Neuronal stem cell (in vitro differentiated cells): Measurements from ENCODE around the gene ZSWIM8.

Experiments used
- DNase-seq: peaks from one replicate; pipeline ENCODE4 v3.0.0-alpha.2; 2013; ENCODE audit warnings: low spot score
- H2AFZ ChIP-seq: one replicate; pipeline ENCODE4 v1.6.1; 2013; ENCODE audit warnings: mild to moderate bottlenecking, low read length, inconsistent platforms
- H2AK5ac ChIP-seq: 2 replicates; pipeline ENCODE4 v1.6.1; 2013; ENCODE audit warnings: low read depth, mild to moderate bottlenecking, inconsistent platforms, low read length, moderate library complexity, mixed read lengths
- H2BK120ac ChIP-seq: 2 replicates; pipeline ENCODE4 v1.6.1; 2013; ENCODE audit warnings: low read depth, mild to moderate bottlenecking, inconsistent platforms, low read length, moderate library complexity, mixed read lengths
- H2BK12ac ChIP-seq: one replicate; pipeline ENCODE4 v1.6.1; 2013; ENCODE audit warnings: low read length, inconsistent platforms
- H2BK15ac ChIP-seq: 2 replicates; pipeline ENCODE4 v1.6.1; 2013; ENCODE audit warnings: mild to moderate bottlenecking, low read length, inconsistent platforms, mixed read lengths
- H2BK5ac ChIP-seq: one replicate; pipeline ENCODE4 v1.6.1; 2013; ENCODE audit warnings: inconsistent platforms, mild to moderate bottlenecking, low read length, moderate library complexity
- H3K14ac ChIP-seq: one replicate; pipeline ENCODE4 v1.6.1; 2013; ENCODE audit warnings: low read length, inconsistent platforms
- H3K18ac ChIP-seq: 2 replicates; pipeline ENCODE4 v1.6.1; 2013; ENCODE audit warnings: low read length, inconsistent platforms
- H3K23ac ChIP-seq: 2 replicates; pipeline ENCODE4 v1.6.1; 2013; ENCODE audit warnings: low read depth, mild to moderate bottlenecking, mixed read lengths, low read length, inconsistent platforms; ENCODE audit not compliant: poor library complexity
- H3K27ac ChIP-seq: replicated peaks from 3 replicates; pipeline ENCODE4 v1.5.1; 2013; ENCODE audit warnings: low read length, inconsistent platforms
- H3K27me3 ChIP-seq, 3 experiments: 2 replicates each; pipeline ENCODE4 v1.6.1; 2013; ENCODE audit warnings: low read length in 3 of 3, mild to moderate bottlenecking in 2 of 3, inconsistent platforms in 1 of 3, low read depth in 1 of 3, mixed read lengths in 1 of 3, moderate library complexity in 1 of 3; ENCODE audit not compliant: control insufficient read depth in 3 of 3, insufficient read depth in 3 of 3
- H3K36me3 ChIP-seq, 2 donors: replicated peaks in 1 of 2; 2 replicates each; pipeline ENCODE4 v1.6.1; 2013; ENCODE audit warnings: low read length in 2 of 2; ENCODE audit not compliant: control insufficient read depth in 2 of 2, insufficient read depth in 2 of 2
- H3K4ac ChIP-seq: 2 replicates; pipeline ENCODE4 v1.6.1; 2013; ENCODE audit warnings: inconsistent platforms, mild to moderate bottlenecking, low read length, moderate library complexity
- H3K4me1 ChIP-seq, 2 donors: 1 replicate in 1 of 2; 2 replicates in 1 of 2; pipeline ENCODE4 v1.6.1; 2013; ENCODE audit warnings: low read length in 2 of 2, low read depth in 1 of 2; ENCODE audit not compliant: control insufficient read depth in 2 of 2, insufficient read depth in 1 of 2
- H3K4me2 ChIP-seq: one replicate; pipeline ENCODE4 v1.6.1; 2013; ENCODE audit warnings: mild to moderate bottlenecking, low read length, inconsistent platforms; ENCODE audit not compliant: insufficient read depth, poor library complexity, severe bottlenecking
- H3K4me3 ChIP-seq, 2 donors: 2 replicates each; pipeline ENCODE4 v1.5.1; 2013; ENCODE audit warnings: low read length in 2 of 2, mild to moderate bottlenecking in 2 of 2, inconsistent platforms in 1 of 2, moderate library complexity in 1 of 2
- H3K79me1 ChIP-seq: one replicate; pipeline ENCODE4 v1.6.1; 2013; ENCODE audit warnings: low read depth, mild to moderate bottlenecking, inconsistent platforms, low read length, moderate library complexity
- H3K9ac ChIP-seq: one replicate; pipeline ENCODE4 v1.6.1; 2013; ENCODE audit warnings: mild to moderate bottlenecking, low read depth, low read length, inconsistent platforms; ENCODE audit not compliant: poor library complexity
- H3K9me3 ChIP-seq, 2 donors: replicated peaks in 1 of 2; 2 replicates each; pipeline versions ENCODE3 to v1.6.1; 2013; ENCODE audit warnings: low read length in 2 of 2, mild to moderate bottlenecking in 2 of 2, inconsistent platforms in 1 of 2, low read depth in 1 of 2, mixed read lengths in 1 of 2, moderate library complexity in 1 of 2; ENCODE audit not compliant: control insufficient read depth in 2 of 2, insufficient read depth in 1 of 2
- H4K8ac ChIP-seq: one replicate; pipeline ENCODE4 v1.6.1; 2013; ENCODE audit warnings: low read depth, mild to moderate bottlenecking, inconsistent platforms, low read length, moderate library complexity
- H4K91ac ChIP-seq: one replicate; pipeline ENCODE4 v1.6.1; 2013; ENCODE audit warnings: low read length, low read depth, mild to moderate bottlenecking, inconsistent platforms; ENCODE audit not compliant: poor library complexity
- WGBS, 2 donors: extraction: QIAGEN DNeasy Blood & Tissue Kit; methylation state at CpG; one replicate each; pipeline ENCODE4 v1.1.7; 2013; ENCODE audit warnings: missing lambda C conversion rate in 2 of 2, mixed read lengths in 1 of 2; ENCODE audit not compliant: insufficient read length in 2 of 2, insufficient replicate concordance in 1 of 2; ENCODE audit errors: extremely low coverage in 2 of 2; 5-methylcytosine and 5-hydroxymethylcytosine counted together

ZSWIM8 gene

GRCh38 chr10:73743905-73744663, 41.3 kb upstream of the ZSWIM8 start, which contains the start of gene SEC24C:
Gene SEC24C (plus strand): TSS chr10:73744372. CDS start chr10:73746833, 2,461 bp downstream.
- H3K14ac ChIP-seq: peak within 1 kb of the TSS; percentile 72
- H2AK5ac ChIP-seq: no peak within 1 kb of the TSS
- no CpG with 5 or more reads among the region's 36 CpGs for WGBS, 2 donors

GRCh38 chr10:73744664-73744975, 40.8 kb upstream of the ZSWIM8 start:
- Histone ChIP-seq H2BK12ac (no peak overlapping the region), H3K9me3 (no peaks in the 10 kb centered on the region), H3K27ac (peak overlapping the region; percentile 82), H3K18ac (peak overlapping the region; percentile 56), H4K8ac (no peak overlapping the region), H4K91ac (no peak overlapping the region), H3K14ac (peak overlapping the region; percentile 72), H3K79me1 (peaks cover 3% of the 10 kb centered on the region), H3K27me3 (no peaks in the 10 kb centered on the region), H2BK120ac (no peak overlapping the region), H2BK5ac (no peak overlapping the region), H2AK5ac (no peak overlapping the region), H3K9ac (peak overlapping the region; percentile 88), H3K23ac (peak overlapping the region; percentile 56), H3K4me1 (peaks cover 5 to 10% of the 10 kb centered on the region in 2 donors), H2BK15ac (no peak overlapping the region), H2AFZ (peak overlapping the region; percentile 89), H3K4ac (no peak overlapping the region), H3K36me3 (peaks cover 6 to 50% of the 10 kb centered on the region in 2 donors), H3K4me3 (peak overlapping the region; percentile 68 to 97), H3K4me2 (peak overlapping the region; percentile 66)
- WGBS, 2 donors: no CpG with 5 or more reads among the region's 10 CpGs
- no peak for DNase-seq

More at GRCh38 chr10:73743905-73744663, 41.3 kb upstream of the ZSWIM8 start, which contains the start of gene SEC24C:
- peak within 1 kb of the TSS; percentile 88 for H3K9ac ChIP-seq
- H2BK12ac ChIP-seq: no peak within 1 kb of the TSS
- peaks cover 3% of the 10 kb centered on the region for H3K79me1 ChIP-seq
- H2AFZ ChIP-seq: peak within 1 kb of the TSS; percentile 89
- H3K18ac ChIP-seq: peak within 1 kb of the TSS; percentile 56
- no peak within 1 kb of the TSS for H3K4ac ChIP-seq
- H3K27ac ChIP-seq: peak within 1 kb of the TSS; percentile 82
- H3K4me3 ChIP-seq: peak within 1 kb of the TSS; percentile 68 to 97
- no peak within 1 kb of the TSS for H2BK120ac ChIP-seq
- no peak within 1 kb of the TSS for H2BK15ac ChIP-seq
- H2BK5ac ChIP-seq: no peak within 1 kb of the TSS
- no peaks in the 10 kb centered on the region for H3K9me3 ChIP-seq
- no peak within 1 kb of the TSS for H4K91ac ChIP-seq
- peak; percentile 92 for DNase-seq
- H4K8ac ChIP-seq: no peak within 1 kb of the TSS
- peaks cover 5 to 10% of the 10 kb centered on the region in 2 donors for H3K4me1 ChIP-seq
- H3K4me2 ChIP-seq: peak within 1 kb of the TSS; percentile 66
- peak within 1 kb of the TSS; percentile 56 for H3K23ac ChIP-seq
- no peaks in the 10 kb centered on the region for H3K27me3 ChIP-seq
- peaks cover 6 to 47% of the 10 kb centered on the region in 2 donors for H3K36me3 ChIP-seq

GRCh38 chr10:73746721-73747120, 38.7 kb upstream of the ZSWIM8 start:
- H2BK15ac ChIP-seq: no peak overlapping the region
- no CpG with 5 or more reads among the region's 2 CpGs for WGBS, 2 donors
- no peak overlapping the region for H3K4ac ChIP-seq
- no peak overlapping the region for H3K23ac ChIP-seq
- H2AFZ ChIP-seq: no peak overlapping the region
- H3K4me1 ChIP-seq: peaks cover 5 to 10% of the 10 kb centered on the region in 2 donors
- H2BK5ac ChIP-seq: no peak overlapping the region
- H4K8ac ChIP-seq: no peak overlapping the region
- DNase-seq: no peak
- no peak overlapping the region for H3K18ac ChIP-seq
- H4K91ac ChIP-seq: no peak overlapping the region
- no peak overlapping the region for H3K4me2 ChIP-seq
- no peak overlapping the region for H2BK12ac ChIP-seq
- H2AK5ac ChIP-seq: no peak overlapping the region
- no peak overlapping the region for H3K4me3 ChIP-seq
- peaks cover 16 to 67% of the 10 kb centered on the region in 2 donors for H3K36me3 ChIP-seq
- H3K27me3 ChIP-seq: no peaks in the 10 kb centered on the region
- no peak overlapping the region for H3K27ac ChIP-seq
- H3K14ac ChIP-seq: no peak overlapping the region
- no peak overlapping the region for H2BK120ac ChIP-seq
- H3K9ac ChIP-seq: no peak overlapping the region
- peaks cover 0 to 3% of the 10 kb centered on the region in 2 donors for H3K9me3 ChIP-seq
- H3K79me1 ChIP-seq: peaks cover 3% of the 10 kb centered on the region

GRCh38 chr10:73750819-73751218, 34.6 kb upstream of the ZSWIM8 start:
- peaks cover 3% of the 10 kb centered on the region for H3K79me1 ChIP-seq
- H3K9me3 ChIP-seq: peaks cover 0 to 3% of the 10 kb centered on the region in 2 donors
- no peak overlapping the region for H2AFZ ChIP-seq
- no peak overlapping the region for H3K9ac ChIP-seq
- H2BK5ac ChIP-seq: no peak overlapping the region
- H3K27ac ChIP-seq: no peak overlapping the region
- no peak overlapping the region for H2BK12ac ChIP-seq
- no peak overlapping the region for H4K91ac ChIP-seq
- no peaks in the 10 kb centered on the region for H3K27me3 ChIP-seq
- no peak for DNase-seq
- no peak overlapping the region for H2AK5ac ChIP-seq
- no peak overlapping the region for H4K8ac ChIP-seq
- H2BK120ac ChIP-seq: no peak overlapping the region
- no peak overlapping the region for H3K23ac ChIP-seq
- H2BK15ac ChIP-seq: no peak overlapping the region
- H3K4me2 ChIP-seq: no peak overlapping the region
- no CpG with 5 or more reads among the region's 1 CpG for WGBS, 2 donors
- no peak overlapping the region for H3K14ac ChIP-seq
- H3K4me1 ChIP-seq: no peaks in the 10 kb centered on the region
- peak overlapping the region in 1 of 2 donors; percentile 18 for H3K4me3 ChIP-seq
- no peak overlapping the region for H3K18ac ChIP-seq
- peaks cover 26 to 87% of the 10 kb centered on the region in 2 donors for H3K36me3 ChIP-seq
- H3K4ac ChIP-seq: no peak overlapping the region
